ENCODE data around the gene ACAT2. TPM values are rescaled to one million over a fixed set of nuclear protein-coding genes. Genes with fewer than 3 reads are reported as not detected.
"Not testable (repeated sequence)": the region's sequence is repeated elsewhere in the genome, so short reads cannot be mapped to it uniquely, and the experiment has no call there.

ACAT2 gene
- total RNA-seq, 1 donor from 2014 or later, result 119 TPM

- TF ChIP-seq CTCF (IDR thresholded peaks at IDR 0.05; ENCODE audit: unreplicated experiment), result no peak
- Mint-ChIP-seq H3K4me3 (ENCODE audit: unreplicated experiment) (no peak overlapping the region), H3K4me1 (ENCODE audit: unreplicated experiment) (no peaks in the 10 kb centered on the region), H3K9me3 (ENCODE audit: unreplicated experiment) (no peaks in the 10 kb centered on the region), H3K27ac (ENCODE audit: unreplicated experiment) (no peak overlapping the region), H3K36me3 (ENCODE audit: low read depth, unreplicated experiment) (no peaks in the 10 kb centered on the region), H3K27me3 (ENCODE audit: unreplicated experiment) (peaks cover 3% of the 10 kb centered on the region)
- DNase-seq (ENCODE audit: low spot score), result no peak
Measured at GRCh38 chr6:159809149-159809548, 47.3 kb downstream of the ACAT2 start.

- H3K27ac Mint-ChIP-seq (ENCODE audit: unreplicated experiment), result no peak overlapping the region
- no peak overlapping the region for H3K4me3 Mint-ChIP-seq (ENCODE audit: unreplicated experiment)
- H3K36me3 Mint-ChIP-seq (ENCODE audit: low read depth, unreplicated experiment), result no peaks in the 10 kb centered on the region
Measured at GRCh38 chr6:159813781-159814180, 51.9 kb downstream of the ACAT2 start.

GRCh38 chr6:159815410-159815809, 53.6 kb downstream of the ACAT2 start:
- H3K9me3 Mint-ChIP-seq (ENCODE audit: unreplicated experiment), result no peaks in the 10 kb centered on the region
- TF ChIP-seq CTCF (IDR thresholded peaks at IDR 0.05; ENCODE audit: unreplicated experiment), result no peak
- H3K27me3 Mint-ChIP-seq (ENCODE audit: unreplicated experiment), result peaks cover 8% of the 10 kb centered on the region
- no peak overlapping the region for H3K4me3 Mint-ChIP-seq (ENCODE audit: unreplicated experiment)
- H3K4me1 Mint-ChIP-seq (ENCODE audit: unreplicated experiment), result peaks cover 1% of the 10 kb centered on the region
- no peak overlapping the region for H3K27ac Mint-ChIP-seq (ENCODE audit: unreplicated experiment)
- H3K36me3 Mint-ChIP-seq (ENCODE audit: low read depth, unreplicated experiment), result peaks cover 4% of the 10 kb centered on the region
- no peak for DNase-seq (ENCODE audit: low spot score)

More at GRCh38 chr6:159813781-159814180, 51.9 kb downstream of the ACAT2 start:
- DNase-seq (ENCODE audit: low spot score), result no peak
- Mint-ChIP-seq H3K4me1 (ENCODE audit: unreplicated experiment) (no peaks in the 10 kb centered on the region), H3K9me3 (ENCODE audit: unreplicated experiment) (no peaks in the 10 kb centered on the region), H3K27me3 (ENCODE audit: unreplicated experiment) (peaks cover 7% of the 10 kb centered on the region)
- TF ChIP-seq CTCF (IDR thresholded peaks at IDR 0.05; ENCODE audit: unreplicated experiment), result no peak

- DNase-seq (ENCODE audit: low spot score); H3K36me3 Mint-ChIP-seq (ENCODE audit: low read depth, unreplicated experiment); H3K4me1 Mint-ChIP-seq (ENCODE audit: unreplicated experiment); H3K27ac Mint-ChIP-seq (ENCODE audit: unreplicated experiment); H3K4me3 Mint-ChIP-seq (ENCODE audit: unreplicated experiment); H3K9me3 Mint-ChIP-seq (ENCODE audit: unreplicated experiment); H3K27me3 Mint-ChIP-seq (ENCODE audit: unreplicated experiment): not testable (repeated sequence)
Measured at GRCh38 chr6:159816775-159817174, 54.9 kb downstream of the ACAT2 start.

GRCh38 chr6:159817951-159818739, 56.3 kb downstream of the ACAT2 start:
- no peak overlapping the region for H3K27ac Mint-ChIP-seq (ENCODE audit: unreplicated experiment)
- peaks cover 6% of the 10 kb centered on the region for H3K36me3 Mint-ChIP-seq (ENCODE audit: low read depth, unreplicated experiment)
- TF ChIP-seq CTCF (IDR thresholded peaks at IDR 0.05; ENCODE audit: unreplicated experiment), result no peak
- H3K4me1 Mint-ChIP-seq (ENCODE audit: unreplicated experiment), result peaks cover 5% of the 10 kb centered on the region
- DNase-seq (ENCODE audit: low spot score), result no peak
- peaks cover 13% of the 10 kb centered on the region for H3K27me3 Mint-ChIP-seq (ENCODE audit: unreplicated experiment)
- H3K9me3 Mint-ChIP-seq (ENCODE audit: unreplicated experiment), result no peaks in the 10 kb centered on the region
- H3K4me3 Mint-ChIP-seq (ENCODE audit: unreplicated experiment), result no peak overlapping the region
